Neural progenitor cell (in vitro differentiated cells): ENCODE measurements around the gene PHLDA1. TPM values are rescaled to one million over a fixed set of nuclear protein-coding genes. Genes with fewer than 3 reads are reported as not detected.

Experiments used
- DNase-seq: peaks from one replicate; pipeline ENCODE4 v3.0.0-alpha.2; 2016; ENCODE audit warnings: low spot score
- H2AFZ ChIP-seq: fragments of 200-600 bp; sonication (generic); replicated peaks from 2 replicates; pipeline ENCODE4 v1.6.1; 2016; ENCODE audit warnings: antibody characterized with exemption
- H3F3A ChIP-seq: fragments of 200-600 bp; sonication (generic); 2 replicates; pipeline ENCODE4 v1.6.1; 2016; ENCODE audit warnings: antibody characterized with exemption, low read depth
- H3K27ac ChIP-seq: fragments of 200-600 bp; sonication (generic); 2 replicates; pipeline ENCODE4 v1.5.1; 2016; ENCODE audit warnings: mild to moderate bottlenecking
- H3K27me3 ChIP-seq: fragments of 200-600 bp; sonication (generic); 2 replicates; pipeline ENCODE4 v1.6.1; 2016; ENCODE audit warnings: mild to moderate bottlenecking, moderate library complexity
- H3K36me3 ChIP-seq: fragments of 200-600 bp; sonication (generic); 2 replicates; pipeline ENCODE4 v1.5.1; 2016
- H3K4me1 ChIP-seq: fragments of 200-600 bp; sonication (generic); 2 replicates; pipeline ENCODE4 v1.6.1; 2016; ENCODE audit warnings: mixed run types
- H3K4me2 ChIP-seq: fragments of 200-600 bp; sonication (generic); 2 replicates; pipeline ENCODE4 v1.6.1; 2016
- H3K4me3 ChIP-seq: fragments of 200-600 bp; sonication (generic); 2 replicates; pipeline ENCODE4 v1.5.1; 2016
- H3K79me2 ChIP-seq: fragments of 200-600 bp; sonication (generic); 2 replicates; pipeline ENCODE4 v1.6.1; 2016; ENCODE audit warnings: low read depth
- H3K9ac ChIP-seq: fragments of 200-600 bp; sonication (generic); 2 replicates; pipeline ENCODE4 v1.6.1; 2016
- H3K9me3 ChIP-seq: fragments of 200-600 bp; sonication (generic); 2 replicates; pipeline ENCODE4 v1.5.1; 2016; ENCODE audit warnings: low read depth
- H4K20me1 ChIP-seq: fragments of 200-600 bp; sonication (generic); 2 replicates; pipeline ENCODE4 v1.6.1; 2016; ENCODE audit warnings: low read depth
- H3K27ac Mint-ChIP-seq: 3 replicates; pipeline ENCODE4 v1.8.0; 2021; ENCODE audit warnings: mixed read lengths
- H3K27me3 Mint-ChIP-seq: 2 replicates; pipeline ENCODE4 v1.8.0; 2022; ENCODE audit warnings: low read depth, mild to moderate bottlenecking, inconsistent platforms, moderate library complexity, mixed read lengths; ENCODE audit not compliant: insufficient read depth
- H3K36me3 Mint-ChIP-seq: 3 replicates; pipeline ENCODE4 v1.8.0; 2021; ENCODE audit warnings: mixed read lengths
- H3K4me1 Mint-ChIP-seq: 3 replicates; pipeline ENCODE4 v1.8.0; 2021; ENCODE audit warnings: mixed read lengths
- H3K4me3 Mint-ChIP-seq: 3 replicates; pipeline ENCODE4 v1.8.0; 2021; ENCODE audit warnings: mild to moderate bottlenecking, moderate library complexity, mixed read lengths
- H3K9me3 Mint-ChIP-seq: 3 replicates; pipeline ENCODE4 v1.8.0; 2020; ENCODE audit warnings: mixed read lengths
- CTCF ChIP-seq: fragments of 200-600 bp; sonication (generic); IDR thresholded peaks from 2 replicates; pipeline ENCODE4 v1.5.1; 2017; ENCODE audit warnings: antibody characterized with exemption, mild to moderate bottlenecking
- EZH2 ChIP-seq: fragments of 200-600 bp; sonication (generic); IDR thresholded peaks from 2 replicates; pipeline ENCODE4 v1.6.1; 2017; ENCODE audit warnings: antibody characterized with exemption, mild to moderate bottlenecking, moderate library complexity
- EZH2phosphoT487 ChIP-seq: fragments of 200-600 bp; sonication (generic); IDR thresholded peaks from 2 replicates; pipeline ENCODE4 v1.6.1; 2017; ENCODE audit warnings: antibody characterized with exemption
- total RNA-seq: library from RNA; depleted of rRNA; stranded (reverse); fragments of >200 nt; gene quantifications from 2 replicates; pipeline ENCODE4 v1.2.3, GENCODE V29; 2015; ENCODE audit warnings: low replicate concordance

Gene PHLDA1
- total RNA-seq, 1 donor from 2014 or later: 1.1 TPM

- Histone ChIP-seq H3K9me3 (no peaks in the 10 kb centered on the region), H3K27me3 (no peaks in the 10 kb centered on the region), H3K9ac (no peak overlapping the region), H3K36me3 (no peaks in the 10 kb centered on the region), H3F3A (no peaks in the 10 kb centered on the region), H2AFZ (no peak overlapping the region), H3K4me1 (peaks cover 10% of the 10 kb centered on the region), H3K27ac (no peak overlapping the region), H3K4me2 (no peak overlapping the region), H3K4me3 (no peak overlapping the region), H3K79me2 (no peaks in the 10 kb centered on the region), H4K20me1 (no peaks in the 10 kb centered on the region)
- DNase-seq: no peak
- Mint-ChIP-seq H3K4me3 (no peak overlapping the region), H3K27ac (no peak overlapping the region), H3K36me3 (peaks cover 1% of the 10 kb centered on the region), H3K4me1 (peaks cover 11% of the 10 kb centered on the region), H3K27me3 (peaks cover 5% of the 10 kb centered on the region), H3K9me3 (peaks cover 14% of the 10 kb centered on the region)
- TF ChIP-seq EZH2: no peak
- no peak for TF ChIP-seq CTCF
- TF ChIP-seq EZH2phosphoT487: no peak
These were observed 25.3 kb downstream of the PHLDA1 start for GRCh38 chr12:76006028-76006925.

DNA sequence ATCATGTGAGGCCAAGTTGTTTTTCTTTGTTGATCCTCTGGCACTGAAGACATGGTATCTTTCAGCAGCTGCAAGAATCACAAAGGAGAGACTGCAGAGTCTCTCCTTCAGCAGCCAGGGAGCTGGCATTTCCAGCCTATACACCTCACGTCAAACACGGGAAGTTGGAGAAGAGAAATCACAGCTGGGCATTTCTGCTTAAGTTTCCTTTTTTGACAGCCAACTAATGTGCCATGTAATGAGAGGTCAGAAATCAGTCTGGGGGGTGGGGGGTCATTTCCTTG lies 28.3 kb downstream of the PHLDA1 start:
- H3K36me3 Mint-ChIP-seq: peaks cover 1% of the 10 kb centered on the region
- Histone ChIP-seq H3K27me3 (no peaks in the 10 kb centered on the region), H3K4me3 (no peak overlapping the region), H3F3A (no peaks in the 10 kb centered on the region), H3K79me2 (no peaks in the 10 kb centered on the region), H3K9me3 (no peaks in the 10 kb centered on the region), H3K27ac (no peak overlapping the region), H3K4me1 (peaks cover 10% of the 10 kb centered on the region), H3K4me2 (no peak overlapping the region), H3K9ac (no peak overlapping the region), H4K20me1 (no peaks in the 10 kb centered on the region), H3K36me3 (no peaks in the 10 kb centered on the region), H2AFZ (no peak overlapping the region)
- no peak for DNase-seq
- no peak overlapping the region for H3K27ac Mint-ChIP-seq
- peaks cover 14% of the 10 kb centered on the region for H3K9me3 Mint-ChIP-seq
- peaks cover 6% of the 10 kb centered on the region for H3K27me3 Mint-ChIP-seq
- H3K4me1 Mint-ChIP-seq: peaks cover 4% of the 10 kb centered on the region
- no peak for TF ChIP-seq EZH2phosphoT487
- TF ChIP-seq CTCF: no peak
- TF ChIP-seq EZH2: no peak
- no peak overlapping the region for H3K4me3 Mint-ChIP-seq

- Histone ChIP-seq H4K20me1 (no peaks in the 10 kb centered on the region), H3K79me2 (no peaks in the 10 kb centered on the region), H2AFZ (no peak overlapping the region), H3F3A (no peaks in the 10 kb centered on the region), H3K36me3 (no peaks in the 10 kb centered on the region), H3K4me1 (peaks cover 10% of the 10 kb centered on the region), H3K4me3 (no peak overlapping the region), H3K27ac (no peak overlapping the region), H3K27me3 (no peaks in the 10 kb centered on the region), H3K9me3 (no peaks in the 10 kb centered on the region), H3K9ac (no peak overlapping the region), H3K4me2 (no peak overlapping the region)
- Mint-ChIP-seq H3K36me3 (peaks cover 1% of the 10 kb centered on the region), H3K4me1 (peaks cover 4% of the 10 kb centered on the region), H3K27ac (no peak overlapping the region), H3K4me3 (no peak overlapping the region), H3K9me3 (peaks cover 14% of the 10 kb centered on the region), H3K27me3 (peaks cover 6% of the 10 kb centered on the region)
- DNase-seq: no peak
- TF ChIP-seq EZH2phosphoT487 (no peak), EZH2 (no peak), CTCF (no peak)
These were observed 28.8 kb downstream of the PHLDA1 start for GRCh38 chr12:76002598-76003354.
